Activated CD4-positive, CD25-positive, alpha-beta regulatory T cell treated with anti-CD3 and anti-CD28 coated beads, Interleukin-2, amount 50 U/mL, for 16 hours (primary cell): ENCODE measurements around the gene CCDC170.
"Not testable (repeated sequence)": the region's sequence is repeated elsewhere in the genome, so short reads cannot be mapped to it uniquely, and the experiment has no call there.

Experiments
- DNase-seq: peaks from one replicate; pipeline ENCODE4 v3.0.0-alpha.2; 2020; ENCODE audit warnings: low read depth, low spot score

Gene CCDC170

GRCh38 chr6:151493161-151493803 is 535 bp upstream of the CCDC170 start:
- no peak for DNase-seq

- no peak for DNase-seq
These were observed 568 bp downstream of the CCDC170 start for GRCh38 chr6:151494235-151494935.

- no peak for DNase-seq
These were observed 1.1 kb downstream of the CCDC170 start for GRCh38 chr6:151494936-151495320.

DNA sequence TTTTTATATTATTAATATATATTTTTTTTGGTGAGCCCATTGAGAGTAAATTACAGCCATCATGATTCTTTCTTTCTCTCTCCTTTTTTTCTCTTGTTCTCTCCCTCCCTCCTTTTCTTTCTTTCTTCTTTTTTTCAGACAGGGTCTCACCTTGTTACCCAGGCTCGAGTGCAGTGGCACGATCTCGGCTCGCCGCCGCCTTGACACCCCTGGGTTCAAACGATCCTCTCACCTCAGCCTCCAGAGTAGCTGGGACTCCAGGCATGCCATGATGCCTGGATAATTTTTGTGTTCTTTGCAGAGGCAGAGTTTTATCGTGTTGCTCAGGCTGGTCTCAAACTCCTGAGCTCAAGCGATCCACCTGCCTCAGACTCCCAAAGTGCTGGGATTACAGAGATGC is 1.6 kb downstream of the CCDC170 start:
- no peak for DNase-seq

GRCh38 chr6:151497905-151498304 is 4.1 kb downstream of the CCDC170 start:
- no peak for DNase-seq

GRCh38 chr6:151498327-151498726 is 4.5 kb downstream of the CCDC170 start:
- DNase-seq: no peak

- DNase-seq: no peak
These were observed 5.7 kb downstream of the CCDC170 start for GRCh38 chr6:151499551-151499950.

DNA sequence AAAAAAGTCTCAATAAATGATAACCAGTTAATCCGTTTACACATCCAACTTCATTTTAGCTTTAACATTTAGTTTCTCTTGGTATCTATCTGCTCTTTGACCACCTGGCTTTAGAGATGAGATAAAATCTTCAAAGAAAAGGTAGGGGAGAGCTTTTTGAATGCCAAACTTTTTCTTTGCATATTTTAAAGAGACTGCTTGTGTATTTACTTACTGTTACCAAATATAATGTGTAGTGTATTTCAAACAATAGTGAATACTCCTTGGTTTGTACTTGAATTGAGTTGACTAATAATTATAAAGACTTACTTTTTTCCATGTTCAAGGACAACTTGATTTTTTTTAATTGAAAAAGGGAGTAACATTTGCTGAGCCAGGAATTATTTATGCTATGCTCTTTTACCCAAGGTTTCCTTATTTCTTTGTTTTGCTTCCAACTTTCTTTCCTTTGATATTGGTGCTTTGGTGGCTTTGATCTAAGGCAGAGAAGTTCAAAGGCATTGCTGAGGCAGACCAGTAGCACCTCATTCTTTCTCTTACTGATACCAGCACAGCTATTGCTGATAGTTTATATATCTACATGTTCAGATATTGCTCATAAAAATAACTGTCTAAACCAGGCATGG is 7.8 kb downstream of the CCDC170 start:
- no peak for DNase-seq

GRCh38 chr6:151502499-151502898 is 8.7 kb downstream of the CCDC170 start:
- no peak for DNase-seq

GRCh38 chr6:151506761-151507160 is 12.9 kb downstream of the CCDC170 start:
- no peak for DNase-seq

DNA sequence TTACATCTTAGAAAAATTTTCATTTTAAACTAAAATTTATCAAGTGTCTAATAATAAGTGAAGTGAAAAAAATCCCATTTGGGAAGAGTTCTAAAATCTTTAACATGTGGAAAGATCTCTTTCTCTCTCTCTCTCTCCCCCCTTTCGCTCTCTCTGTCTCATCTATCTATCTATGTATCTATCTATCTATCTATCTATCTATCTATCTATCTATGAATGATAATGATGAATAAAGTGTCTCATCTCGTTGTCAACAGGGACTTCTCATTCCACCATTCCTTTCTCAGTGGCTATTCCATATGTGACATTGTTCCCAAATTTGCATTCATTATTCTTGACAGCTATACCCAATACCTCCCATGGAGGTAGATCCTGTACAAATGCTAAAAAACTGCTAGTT is 15.2 kb downstream of the CCDC170 start:
- no peak for DNase-seq

- no peak for DNase-seq
These were observed 18.7 kb downstream of the CCDC170 start for GRCh38 chr6:151512481-151512880.

DNA sequence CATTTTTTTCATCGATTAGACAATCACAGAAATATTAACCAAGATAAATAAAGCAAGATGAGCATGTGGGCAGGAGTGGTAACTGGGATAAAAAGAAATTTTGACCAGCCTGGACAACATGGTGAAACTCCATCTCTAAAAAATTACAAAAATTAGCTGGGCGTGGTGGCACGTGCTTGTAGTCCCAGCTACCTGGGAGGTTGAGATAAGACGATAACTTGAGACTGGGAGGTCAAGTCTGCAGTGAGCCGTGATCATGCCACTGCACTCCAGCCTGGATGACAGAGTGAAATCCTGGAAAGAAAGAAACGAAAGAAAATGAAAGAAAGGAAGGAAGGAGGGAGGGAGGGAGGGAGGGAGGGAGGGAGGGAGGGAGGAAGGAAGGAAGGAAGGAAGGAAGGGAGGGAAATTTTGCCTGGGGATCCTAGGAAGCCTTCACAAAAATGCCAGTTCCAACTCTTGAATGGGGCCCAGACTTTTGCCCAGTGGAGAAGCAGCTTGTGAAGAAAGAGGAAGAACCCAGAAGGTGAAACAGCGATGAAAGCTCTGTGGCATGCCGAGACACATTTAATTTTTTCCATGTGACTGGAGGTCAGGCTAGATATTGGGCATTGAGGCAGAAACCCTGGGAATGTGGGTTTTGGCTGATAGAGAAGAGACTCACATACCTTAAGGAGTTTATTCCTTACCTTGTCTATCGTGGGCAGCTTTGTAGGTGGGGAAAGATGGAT is 20.3 kb downstream of the CCDC170 start:
- no peak for DNase-seq

- DNase-seq: not testable (repeated sequence)
These were observed 25.2 kb downstream of the CCDC170 start for GRCh38 chr6:151518992-151519391.

- DNase-seq: no peak
These were observed 29.2 kb downstream of the CCDC170 start for GRCh38 chr6:151523034-151523433.

- DNase-seq: no peak
These were observed 30.2 kb downstream of the CCDC170 start for GRCh38 chr6:151524059-151524458.

GRCh38 chr6:151534576-151534975 is 40.8 kb downstream of the CCDC170 start:
- no peak for DNase-seq

GRCh38 chr6:151535476-151536187 is 41.8 kb downstream of the CCDC170 start:
- no peak for DNase-seq

GRCh38 chr6:151536188-151536479 is 42.3 kb downstream of the CCDC170 start:
- no peak for DNase-seq

- no peak for DNase-seq
These were observed 43.7 kb downstream of the CCDC170 start for GRCh38 chr6:151537556-151537955.

- DNase-seq: no peak
These were observed 45.9 kb downstream of the CCDC170 start for GRCh38 chr6:151539506-151540268.
